ENCODE measurements around the gene SFN. TPM values are rescaled to one million over a fixed set of nuclear protein-coding genes. Genes with fewer than 3 reads are reported as not detected.

The SFN gene
- polyA plus RNA-seq, 4 donors: 3.3 to 137 (median 97.8) TPM

Other genes with a start within 250 kb of the SFN start
- 10 to 100 TPM in 3 of 4 donors, 1 to 10 TPM in 1; 7.8 to 59.7 (median 18.7) TPM for gene ARID1A, start 167.1 kb upstream of the SFN start, polyA plus RNA-seq
- gene PIGV, start 75.2 kb upstream of the SFN start, polyA plus RNA-seq: 10 to 100 TPM in 2 of 4 donors, 1 to 10 TPM in 2; 3.4 to 19.6 (median 8.5) TPM
- gene ZDHHC18, start 36.5 kb upstream of the SFN start, polyA plus RNA-seq: 10 to 100 TPM in 2 of 4 donors, 1 to 10 TPM in 2; 7.2 to 15.7 (median 9.2) TPM
- gene GPN2, start 27.1 kb downstream of the SFN start, polyA plus RNA-seq: 10 to 100 TPM; 13.5 to 29.1 (median 20.0) TPM
- 10 to 100 TPM; 11.0 to 55.7 (median 28.7) TPM for gene GPATCH3, start 37.3 kb downstream of the SFN start, polyA plus RNA-seq
- 100 to 1,000 TPM in 2 of 4 donors, 10 to 100 TPM in 2; 54.9 to 443 (median 216) TPM for gene NR0B2, start 50.8 kb downstream of the SFN start, polyA plus RNA-seq
- gene NUDC, start 58.6 kb downstream of the SFN start, polyA plus RNA-seq: 10 to 100 TPM; 39.4 to 70.5 (median 50.1) TPM
- gene KDF1, start 97.3 kb downstream of the SFN start, polyA plus RNA-seq: 10 to 100 TPM; 19.9 to 30.8 (median 27.1) TPM
- gene TRNP1, start 130.5 kb downstream of the SFN start, polyA plus RNA-seq: 10 to 100 TPM in 3 of 4 donors, 1 to 10 TPM in 1; 4.6 to 15.6 (median 11.8) TPM
- 1 to 10 TPM in 2 of 4 donors, under 1 TPM in 2; 0.27 to 3.9 (median 1.1) TPM for gene TENT5B, start 149.7 kb downstream of the SFN start, polyA plus RNA-seq